K562 (cell line): Measurements from ENCODE around the gene FRAT2. TPM values are rescaled to one million over a fixed set of nuclear protein-coding genes. Genes with fewer than 3 reads are reported as not detected.
A peak's percentile ranks its signal among the peaks of the same experiment; 100 is the strongest.

Experiments
- ATF7 ChIP-seq: fragments of 450-650 bp; IDR thresholded peaks from 2 replicates; pipeline ENCODE4 v1.7.1; 2014; ENCODE audit warnings: mild to moderate bottlenecking, moderate library complexity
- BCLAF1 ChIP-seq, 2 experiments: fragments of 450-650 bp in 1 of 2; IDR thresholded peaks; 2 replicates each; pipeline ENCODE4 v1.6.1; 2011 to 2017; ENCODE audit warnings: low read depth in 2 of 2, antibody characterized with exemption in 1 of 2, borderline replicate concordance in 1 of 2, low read length in 1 of 2, mild to moderate bottlenecking in 1 of 2, mixed read lengths in 1 of 2; ENCODE audit not compliant: control insufficient read depth in 1 of 2
- CHD2 ChIP-seq: IDR thresholded peaks from 2 replicates; pipeline ENCODE4 v1.6.1; 2011; ENCODE audit warnings: low read depth, low read length
- E2F1 ChIP-seq: sonication (generic); formaldehyde crosslinking; IDR thresholded peaks from 2 replicates; pipeline ENCODE4 v1.8.1; 2023; ENCODE audit warnings: mild to moderate bottlenecking, missing genetic modification reagents, moderate library complexity
- E2F5 ChIP-seq: sonication (generic); formaldehyde crosslinking; IDR thresholded peaks from 2 replicates; pipeline ENCODE4 v1.8.0; 2022; ENCODE audit warnings: mild to moderate bottlenecking, missing genetic modification reagents
- E2F6 ChIP-seq, 2 experiments: IDR thresholded peaks; 2 replicates each; pipeline ENCODE4 v1.6.1; 2011; ENCODE audit warnings: borderline replicate concordance in 1 of 2, control low read depth in 1 of 2, low read depth in 1 of 2, low read length in 1 of 2, mild to moderate bottlenecking in 1 of 2, mixed read lengths in 1 of 2, moderate library complexity in 1 of 2; ENCODE audit not compliant: insufficient read depth in 1 of 2, insufficient read length in 1 of 2, poor library complexity in 1 of 2, severe bottlenecking in 1 of 2; ENCODE audit errors: extremely low read depth in 1 of 2
- LEF1 ChIP-seq: fragments of 450-650 bp; IDR thresholded peaks from 2 replicates; pipeline ENCODE4 v1.6.1; 2016; ENCODE audit warnings: mild to moderate bottlenecking
- MXD1 ChIP-seq: fragments of 250-450 bp; sonication (Bioruptor Pico); IDR thresholded peaks from 2 replicates; pipeline ENCODE4 v1.8.0; 2021; ENCODE audit warnings: borderline replicate concordance, mild to moderate bottlenecking, moderate library complexity; ENCODE audit not compliant: poor library complexity, severe bottlenecking
- RBM14 ChIP-seq: fragments of 200-400 bp; formaldehyde crosslinking; IDR thresholded peaks from 2 replicates; pipeline ENCODE4 v1.6.1; 2018; ENCODE audit warnings: low read depth, mild to moderate bottlenecking, low read length, moderate library complexity, borderline replicate concordance; ENCODE audit not compliant: insufficient read depth
- SETDB1 ChIP-seq: IDR thresholded peaks from one replicate; pipeline ENCODE4 v1.6.1; 2012; ENCODE audit warnings: low read length, control low read depth, inconsistent platforms
- SOX6 ChIP-seq: fragments of 450-650 bp; IDR thresholded peaks from 2 replicates; pipeline ENCODE4 v1.6.1; 2014; ENCODE audit warnings: mild to moderate bottlenecking
- SREBF2 ChIP-seq: sonication (generic); formaldehyde crosslinking; IDR thresholded peaks from 2 replicates; pipeline ENCODE4 v1.4.0; 2020; ENCODE audit warnings: mild to moderate bottlenecking, missing genetic modification reagents
- USF1 ChIP-seq: sonication (generic); formaldehyde crosslinking; IDR thresholded peaks from 2 replicates; pipeline ENCODE4 v1.9.0; 2022; ENCODE audit warnings: mild to moderate bottlenecking, missing genetic modification reagents
- XRCC4 ChIP-seq: IDR thresholded peaks from one replicate; pipeline ENCODE4 v1.6.1; 2011; ENCODE audit not compliant: insufficient read depth, insufficient read length; ENCODE audit errors: extremely low read depth
- ZBTB7A ChIP-seq: IDR thresholded peaks from 2 replicates; pipeline ENCODE4 v1.6.1; 2011; ENCODE audit warnings: low read depth, mild to moderate bottlenecking, low read length, moderate library complexity, borderline replicate concordance; ENCODE audit not compliant: control insufficient read depth
- ZNF24 ChIP-seq: fragments of 450-650 bp; IDR thresholded peaks from 2 replicates; pipeline ENCODE4 v1.6.1; 2016
- ZNF583 ChIP-seq: fragments of 250-450 bp; sonication (Bioruptor Pico); IDR thresholded peaks from 2 replicates; pipeline ENCODE4 v1.4.0; 2020
- ZNF668 ChIP-seq: fragments of 250-450 bp; sonication (Bioruptor Pico); IDR thresholded peaks from 2 replicates; pipeline ENCODE4 v1.8.0; 2022; ENCODE audit warnings: mild to moderate bottlenecking, inconsistent platforms
- polyA plus RNA-seq, 8 experiments: library from polyadenylated mRNA; depleted of rRNA in 4 of 8; stranded (reverse) in 5 of 8; unstranded in 3 of 8; fragments of >200 nt; fragmentation: Nextera tagmentation in 2 of 8; fragmentation: Illumina TruSeq in 1 of 8; extraction: Ambion mirVana in 2 of 8; extraction: Trizol in 1 of 8; gene quantifications; 2 replicates each; pipeline versions ENCODE4 v1.2.1 to v1.2.3, GENCODE V29; 2011 to 2014; ENCODE audit warnings: inconsistent platforms in 1 of 8, missing spikeins in 1 of 8
- total RNA-seq, 7 experiments: library from RNA; depleted of rRNA in 6 of 7; stranded (reverse); fragments of >200 nt in 6 of 7; fragmentation: Illumina TruSeq in 2 of 7; extraction: Trizol in 2 of 7; gene quantifications; 2 replicates each; pipeline versions ENCODE4 v1.2.1 to v1.2.3, GENCODE V29; 2011 to 2021; ENCODE audit warnings: low replicate concordance in 1 of 7

The FRAT2 gene
- total and polyA plus RNA-seq, 9 of the 15 experiments (the other 6 are each of a cell fraction or from before 2014, with no cell fraction given), result 4.3 to 31.7 (median 19.5) TPM

- no peak for TF ChIP-seq E2F1
- no peak for TF ChIP-seq LEF1
- peak; percentile 100 for TF ChIP-seq ATF7
- peak; percentile 43; the same call in 1 of the 2 replicates for TF ChIP-seq CHD2
- TF ChIP-seq XRCC4, result no peak
- TF ChIP-seq BCLAF1 (IDR thresholded peaks at IDR 0.05; ENCODE audit: borderline replicate concordance in 1 of 2, control insufficient read depth in 1 of 2, low read depth in 2 of 2, low read length in 1 of 2), result peak in 1 of 2 experiments; percentile 95; a peak in 2 of 4 replicates
- peak; percentile 65 for TF ChIP-seq USF1
- 0 out of 2 replicates have a peak, but pooled peaks have one; percentile 30 for TF ChIP-seq E2F5 (CRISPR knock-in tag)
- no peak for TF ChIP-seq SETDB1
- no peak for TF ChIP-seq ZNF24
- TF ChIP-seq ZBTB7A, result 0 out of 2 replicates have a peak, but pooled peaks have one; percentile 3
- TF ChIP-seq ZNF583, result no peak
- peak; percentile 82; the same call in 1 of the 2 replicates for TF ChIP-seq SOX6
- TF ChIP-seq RBM14, result no peak
- no peak for TF ChIP-seq ZNF668 (CRISPR knock-in tag)
- TF ChIP-seq MXD1, result no peak
- no peak for TF ChIP-seq SREBF2
- TF ChIP-seq E2F6 (IDR thresholded peaks at IDR 0.05; ENCODE audit: borderline replicate concordance in 1 of 2, extremely low read depth in 1 of 2, insufficient read depth in 1 of 2, insufficient read length in 1 of 2, low read depth in 1 of 2, low read length in 1 of 2, poor library complexity in 1 of 2, severe bottlenecking in 1 of 2), result peak; percentile 85 to 97
These were observed at the start of gene FRAT2 (continued) for GRCh38 chr10:97334370-97335175.
